Endothelial cell of umbilical vein (primary cell): Measurements from ENCODE around the gene HNRNPH2.

Source experiments
- POLR2A ChIP-seq: IDR thresholded peaks from 2 replicates; pipeline ENCODE4 v1.6.1; 2012; ENCODE audit warnings: low read depth, mild to moderate bottlenecking, control low read depth, low read length
- TF ChIP-seq, protein P1 (sequence below), 2 donors: IDR thresholded peaks; 1 replicate in 1 of 2; 2 replicates in 1 of 2; pipeline ENCODE4 v1.5.1; 2011; ENCODE audit warnings: low read length in 2 of 2, mild to moderate bottlenecking in 2 of 2, moderate library complexity in 2 of 2, control low read depth in 1 of 2, inconsistent platforms in 1 of 2, low read depth in 1 of 2; ENCODE audit not compliant: insufficient read depth in 1 of 2; ENCODE audit errors: extremely low read depth in 1 of 2

DNA sequence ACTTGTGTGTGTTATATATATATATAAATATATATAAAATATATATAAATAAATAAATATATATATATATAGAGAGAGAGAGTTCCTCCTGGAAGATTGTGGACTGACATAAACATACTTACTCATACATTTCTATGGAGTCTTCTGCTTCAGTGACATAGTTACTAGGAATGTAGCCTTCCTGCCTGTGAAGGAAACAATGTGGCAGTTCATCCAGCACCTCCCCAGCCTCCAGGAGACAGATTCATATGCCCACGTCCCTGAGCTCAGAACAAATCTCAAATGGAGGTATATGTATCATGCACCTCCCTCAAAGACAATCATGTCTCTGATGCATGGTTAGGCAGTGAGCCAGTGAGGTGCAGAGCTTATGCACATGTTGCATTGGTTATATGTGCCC, 48.1 kb upstream of the HNRNPH2 start:
- TF ChIP-seq POLR2A = no peak
- TF ChIP-seq, protein P1, sequence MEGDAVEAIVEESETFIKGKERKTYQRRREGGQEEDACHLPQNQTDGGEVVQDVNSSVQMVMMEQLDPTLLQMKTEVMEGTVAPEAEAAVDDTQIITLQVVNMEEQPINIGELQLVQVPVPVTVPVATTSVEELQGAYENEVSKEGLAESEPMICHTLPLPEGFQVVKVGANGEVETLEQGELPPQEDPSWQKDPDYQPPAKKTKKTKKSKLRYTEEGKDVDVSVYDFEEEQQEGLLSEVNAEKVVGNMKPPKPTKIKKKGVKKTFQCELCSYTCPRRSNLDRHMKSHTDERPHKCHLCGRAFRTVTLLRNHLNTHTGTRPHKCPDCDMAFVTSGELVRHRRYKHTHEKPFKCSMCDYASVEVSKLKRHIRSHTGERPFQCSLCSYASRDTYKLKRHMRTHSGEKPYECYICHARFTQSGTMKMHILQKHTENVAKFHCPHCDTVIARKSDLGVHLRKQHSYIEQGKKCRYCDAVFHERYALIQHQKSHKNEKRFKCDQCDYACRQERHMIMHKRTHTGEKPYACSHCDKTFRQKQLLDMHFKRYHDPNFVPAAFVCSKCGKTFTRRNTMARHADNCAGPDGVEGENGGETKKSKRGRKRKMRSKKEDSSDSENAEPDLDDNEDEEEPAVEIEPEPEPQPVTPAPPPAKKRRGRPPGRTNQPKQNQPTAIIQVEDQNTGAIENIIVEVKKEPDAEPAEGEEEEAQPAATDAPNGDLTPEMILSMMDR (IDR thresholded peaks at IDR 0.05; ENCODE audit: extremely low read depth in 1 of 2, insufficient read depth in 1 of 2, low read depth in 1 of 2, low read length in 2 of 2) = no peak
